ENCODE data around the gene KLK4.

The KLK4 gene, protein sequence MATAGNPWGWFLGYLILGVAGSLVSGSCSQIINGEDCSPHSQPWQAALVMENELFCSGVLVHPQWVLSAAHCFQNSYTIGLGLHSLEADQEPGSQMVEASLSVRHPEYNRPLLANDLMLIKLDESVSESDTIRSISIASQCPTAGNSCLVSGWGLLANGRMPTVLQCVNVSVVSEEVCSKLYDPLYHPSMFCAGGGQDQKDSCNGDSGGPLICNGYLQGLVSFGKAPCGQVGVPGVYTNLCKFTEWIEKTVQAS

DNA sequence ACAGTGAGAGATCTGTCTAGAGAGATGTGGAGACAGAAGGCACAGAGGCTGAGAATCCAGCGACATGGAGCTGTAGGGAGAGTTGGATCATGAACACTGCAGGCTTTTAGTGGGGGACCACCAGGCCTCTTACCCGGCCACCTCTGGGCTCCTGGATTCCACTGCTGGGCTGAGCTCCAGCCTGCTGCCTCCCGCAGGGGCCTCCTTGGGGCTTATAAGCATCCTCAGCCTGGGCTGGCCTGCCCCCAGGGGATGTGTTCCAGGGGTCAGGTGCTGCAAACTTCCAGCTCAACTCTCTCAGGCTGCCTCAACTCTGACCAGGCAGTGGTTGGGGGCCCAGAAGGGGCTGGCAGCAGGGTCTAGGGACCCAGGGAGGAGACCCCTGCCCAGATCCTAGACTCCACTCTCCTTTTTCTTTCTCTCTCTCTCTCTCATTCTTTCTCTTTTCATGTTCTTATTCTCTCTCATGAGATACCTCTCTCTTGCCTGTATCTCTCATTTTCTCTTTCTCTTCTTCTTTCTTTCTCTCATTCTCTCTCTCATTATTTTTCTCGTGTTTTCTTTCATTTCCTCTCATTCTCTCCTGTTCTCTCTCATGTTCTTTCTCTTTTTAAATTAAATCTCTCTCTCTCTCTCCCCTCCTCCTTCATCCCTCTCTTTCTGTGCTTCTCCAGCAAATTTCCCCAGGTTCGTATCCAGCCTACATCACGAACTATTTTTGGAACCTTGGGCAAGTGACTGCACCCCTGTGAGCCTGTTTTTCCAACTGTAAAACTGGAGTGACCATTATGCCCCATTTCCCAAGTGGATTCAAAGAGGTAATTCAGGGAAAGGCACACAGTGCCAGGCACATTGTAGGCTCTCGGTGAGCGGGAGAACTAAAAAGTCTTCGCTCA is at the start of gene KLK4:
KLK4 (minus strand) TSS at position 190 of the 896 bp plus-strand sequence. CDS start 657 bp downstream, outside the sequence.
- no peak for DNase-seq (ENCODE audit: low read depth in 2 of 2)

DNA sequence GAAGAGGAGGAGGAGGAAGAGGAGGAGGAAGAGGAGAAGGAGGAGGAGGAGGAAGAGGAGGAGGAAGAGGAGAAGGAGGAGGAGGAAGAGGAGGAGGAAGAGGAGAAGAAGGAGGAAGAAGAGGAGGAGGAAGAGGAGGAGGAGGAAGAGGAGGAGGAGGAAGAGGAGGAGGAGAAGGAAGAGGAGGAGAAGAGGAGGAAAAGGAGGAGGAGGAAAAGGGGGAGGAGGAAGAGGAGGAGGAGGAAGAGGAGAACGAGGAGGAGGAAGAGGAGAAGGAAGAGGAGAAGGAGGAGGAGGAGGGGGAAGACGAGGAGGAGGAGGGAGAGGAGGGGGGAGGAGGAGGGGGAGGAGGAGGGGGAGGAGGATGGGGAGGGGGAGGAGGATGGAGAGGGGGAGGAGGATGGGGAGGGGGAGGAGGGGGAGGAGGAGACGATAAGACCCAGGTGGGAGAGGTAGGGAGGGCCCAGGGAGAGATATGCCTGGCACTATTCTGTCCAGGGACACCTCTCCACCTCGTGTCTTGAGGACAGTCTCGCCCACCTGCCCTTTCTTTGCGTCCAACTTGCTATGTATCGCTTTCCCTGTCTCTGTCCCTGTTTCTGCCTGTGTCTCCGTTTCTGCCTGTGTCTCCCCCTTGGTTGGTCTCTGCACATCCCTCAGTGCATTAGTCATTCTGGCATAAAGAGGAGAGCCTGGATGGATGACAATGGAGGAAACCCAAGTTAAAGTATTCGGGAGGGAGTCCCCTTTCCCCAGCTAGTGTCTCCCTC is 48.7 kb upstream of the KLK4 start:
- no peak for DNase-seq (ENCODE audit: low read depth in 2 of 2)

DNA sequence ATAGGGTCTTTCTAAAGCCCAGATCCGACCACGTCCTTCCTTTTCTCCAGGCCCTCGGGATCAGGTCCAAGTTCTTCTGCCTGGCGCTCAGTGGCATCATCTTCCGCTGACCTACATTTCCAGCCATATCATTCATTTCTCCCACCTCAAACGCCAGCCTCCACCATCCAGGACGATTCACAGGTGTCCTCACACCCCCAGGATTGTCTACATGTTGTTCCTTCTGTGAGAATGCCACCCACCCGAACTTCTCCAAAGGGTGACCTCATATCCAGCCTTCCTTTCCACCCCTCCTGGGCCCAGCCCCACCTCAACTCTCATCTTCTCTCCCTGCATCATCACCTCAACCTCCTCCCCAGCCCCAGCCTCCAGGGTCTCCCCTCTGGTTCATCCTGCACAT is 46.4 kb upstream of the KLK4 start:
- DNase-seq (ENCODE audit: low read depth in 2 of 2), result no peak

DNA sequence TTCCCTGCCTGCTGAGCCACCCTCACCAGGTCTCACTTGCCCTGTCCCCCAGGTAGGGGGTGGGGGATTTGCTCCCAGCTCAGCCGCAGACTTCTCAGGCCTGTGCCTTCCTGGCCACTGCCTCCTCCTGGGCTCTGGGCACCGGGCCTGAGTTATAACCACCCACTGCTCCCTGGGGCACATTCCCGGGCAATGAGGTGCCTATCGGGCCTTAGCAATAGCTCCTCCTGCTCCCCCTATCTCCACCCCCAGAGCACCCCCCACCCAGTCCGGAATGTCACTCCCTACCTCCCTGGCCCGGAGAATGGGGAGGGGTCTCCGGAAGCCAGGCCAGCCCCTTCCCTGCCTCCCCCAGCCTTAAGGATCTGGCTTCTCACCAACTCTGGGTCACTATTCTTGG is 41.7 kb upstream of the KLK4 start, which contains the start of gene KLK5:
KLK5 (minus strand) TSS at position 129 of the 400 bp plus-strand sequence. CDS start 381 bp downstream, outside the sequence.
- no peak for DNase-seq (ENCODE audit: low read depth in 2 of 2)

DNA sequence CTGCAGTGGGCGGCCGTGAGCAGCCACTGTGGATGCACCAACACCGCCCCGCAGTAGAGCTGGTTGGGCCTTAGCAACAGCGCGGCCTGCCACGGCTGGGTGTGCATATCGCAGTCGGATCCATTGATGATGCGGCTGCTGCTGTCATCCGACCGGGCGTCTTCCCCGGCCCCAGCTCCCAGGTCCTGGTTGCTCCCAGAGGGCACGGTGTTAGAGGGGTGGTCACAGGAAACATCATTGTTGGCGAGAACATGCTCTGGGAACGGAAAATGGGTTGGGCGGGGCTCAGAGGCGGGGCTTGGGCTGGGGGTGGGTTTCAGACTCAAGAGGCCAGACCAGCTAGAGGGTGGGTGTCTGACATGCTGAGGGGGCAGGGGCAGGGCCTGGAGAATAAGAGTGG is 38.7 kb upstream of the KLK4 start:
- no peak for DNase-seq (ENCODE audit: low read depth in 2 of 2)

DNA sequence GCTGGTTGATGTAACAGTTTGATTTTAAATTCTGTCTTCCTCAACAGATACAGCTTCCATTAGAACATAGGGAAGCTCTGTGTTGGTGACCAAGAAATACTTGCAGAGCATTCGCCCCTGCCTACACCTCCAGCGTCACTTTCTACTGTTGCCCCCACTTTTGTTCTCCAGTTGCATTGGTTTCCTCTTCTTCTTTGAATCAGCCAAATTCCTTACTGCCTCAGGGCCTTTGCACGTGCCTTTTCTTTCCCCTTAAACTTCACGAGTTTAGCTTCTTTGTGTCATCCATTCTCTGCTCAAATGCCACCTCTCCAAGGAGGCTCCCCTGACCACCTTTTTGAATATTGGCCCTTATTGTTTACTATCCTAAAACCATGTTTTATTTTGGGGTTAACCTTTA is 35.9 kb upstream of the KLK4 start:
- no peak for DNase-seq (ENCODE audit: low read depth in 2 of 2)

DNA sequence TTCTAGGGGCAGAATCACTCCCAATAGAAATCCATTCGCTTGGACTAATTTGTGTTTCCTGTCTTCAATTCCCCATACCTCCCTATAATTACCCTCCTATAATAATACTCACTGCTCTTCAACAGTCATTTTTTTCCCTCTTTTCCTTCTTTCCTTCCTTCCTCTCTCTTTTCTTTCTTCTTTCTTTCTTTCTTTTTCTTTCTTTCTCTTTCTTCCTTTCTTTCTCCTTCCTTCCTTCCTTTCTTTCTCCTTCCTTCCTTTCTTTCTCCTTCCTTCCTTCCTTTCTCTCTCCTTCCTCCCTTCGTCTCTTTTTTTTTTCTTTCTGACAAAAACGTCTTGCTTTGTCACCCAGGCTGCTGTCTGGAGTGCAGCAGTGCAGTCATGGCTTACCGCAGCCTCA is 33.6 kb upstream of the KLK4 start:
- no peak for DNase-seq (ENCODE audit: low read depth in 2 of 2)

DNA sequence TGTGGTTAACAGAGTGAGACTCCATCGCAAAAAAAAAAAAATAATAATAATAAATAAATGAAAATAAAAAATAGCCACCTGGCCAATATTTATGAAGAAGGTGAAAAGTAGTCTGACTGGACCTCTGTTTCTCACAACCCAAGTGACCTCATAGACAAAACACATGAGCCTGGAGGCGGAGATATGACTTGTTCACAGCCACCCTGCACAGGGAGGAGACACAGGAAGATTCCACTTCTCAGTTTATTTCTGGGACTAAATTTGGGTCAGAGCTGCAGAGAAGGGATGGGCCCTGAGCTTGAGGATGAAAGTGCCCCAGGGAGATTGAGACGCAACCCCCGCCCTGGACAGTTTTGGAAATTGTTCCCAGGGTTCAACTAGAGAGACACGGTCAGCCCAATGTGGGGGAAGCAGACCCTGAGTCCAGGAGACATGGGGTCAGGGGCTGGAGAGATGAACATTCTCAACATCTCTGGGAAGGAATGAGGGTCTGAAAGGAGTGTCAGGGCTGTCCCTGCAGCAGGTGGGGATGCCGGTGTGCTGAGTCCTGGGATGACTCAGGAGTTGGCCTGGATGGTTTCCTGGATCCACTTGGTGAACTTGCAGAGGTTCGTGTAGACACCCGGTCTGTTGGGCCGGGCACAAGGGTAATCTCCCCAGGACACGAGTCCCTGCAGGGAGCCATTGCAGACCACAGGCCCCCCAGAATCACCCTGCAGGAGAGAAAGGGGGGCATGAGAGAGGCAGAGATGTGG is 32.1 kb upstream of the KLK4 start:
- no peak for DNase-seq (ENCODE audit: low read depth in 2 of 2)

DNA sequence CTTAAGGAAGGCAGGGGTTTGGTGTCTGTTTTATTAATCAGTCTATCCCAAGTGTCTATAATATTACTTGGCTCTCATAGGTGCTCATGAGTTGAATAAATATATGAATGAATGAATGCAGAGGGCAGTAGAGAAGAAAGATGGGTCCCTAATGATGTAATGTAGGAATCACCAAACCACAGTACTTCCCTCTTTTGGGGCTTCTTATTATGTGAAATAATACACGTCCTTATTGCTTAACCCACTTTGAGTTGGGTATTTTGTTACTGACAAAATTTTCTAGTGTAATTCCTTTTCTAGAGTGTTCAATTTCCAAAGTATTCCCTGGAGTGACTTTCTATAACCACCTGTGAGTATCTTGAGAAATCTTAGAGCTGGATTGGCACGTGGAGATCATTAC is 28.4 kb upstream of the KLK4 start:
- DNase-seq (ENCODE audit: low read depth in 2 of 2), result no peak

DNA sequence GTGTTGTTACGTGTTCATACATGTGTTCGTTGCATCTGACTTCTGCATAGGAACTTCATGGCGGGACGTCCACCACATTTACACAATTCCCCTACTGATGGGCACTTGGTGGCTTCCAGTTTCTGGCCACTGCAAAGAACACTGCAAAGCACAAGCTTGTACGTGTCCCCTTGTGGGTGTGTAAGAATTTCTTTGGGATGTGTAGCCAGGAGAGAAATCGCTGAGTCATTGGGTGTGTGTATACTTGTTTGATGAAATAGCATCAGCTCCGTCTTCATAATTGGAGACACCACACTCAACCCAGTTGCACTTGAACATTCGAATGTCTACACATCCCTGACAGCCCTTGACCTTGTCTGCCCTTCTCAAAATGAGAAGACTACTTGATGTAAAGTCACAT is 22.4 kb upstream of the KLK4 start:
- DNase-seq (ENCODE audit: low read depth in 2 of 2), result no peak

DNA sequence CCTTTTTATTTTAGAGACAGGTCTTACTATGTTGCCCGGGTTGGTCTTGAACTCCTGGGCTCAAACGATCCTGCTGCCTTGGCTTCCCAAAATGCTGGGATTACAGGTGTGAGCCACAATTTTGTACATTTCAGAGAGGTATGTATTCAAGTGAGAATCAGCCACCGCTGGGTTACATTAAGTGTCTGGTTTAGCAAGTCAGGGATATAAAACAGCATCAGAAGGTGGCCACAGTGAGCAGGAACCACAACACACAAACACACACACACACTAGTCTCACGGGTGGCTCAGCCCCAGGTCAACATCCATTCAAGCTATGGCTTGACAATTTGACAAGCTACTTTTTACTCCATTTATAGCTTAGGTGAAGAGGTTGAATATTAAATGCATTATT is 21.5 kb upstream of the KLK4 start:
- DNase-seq (ENCODE audit: low read depth in 2 of 2), result no peak

DNA sequence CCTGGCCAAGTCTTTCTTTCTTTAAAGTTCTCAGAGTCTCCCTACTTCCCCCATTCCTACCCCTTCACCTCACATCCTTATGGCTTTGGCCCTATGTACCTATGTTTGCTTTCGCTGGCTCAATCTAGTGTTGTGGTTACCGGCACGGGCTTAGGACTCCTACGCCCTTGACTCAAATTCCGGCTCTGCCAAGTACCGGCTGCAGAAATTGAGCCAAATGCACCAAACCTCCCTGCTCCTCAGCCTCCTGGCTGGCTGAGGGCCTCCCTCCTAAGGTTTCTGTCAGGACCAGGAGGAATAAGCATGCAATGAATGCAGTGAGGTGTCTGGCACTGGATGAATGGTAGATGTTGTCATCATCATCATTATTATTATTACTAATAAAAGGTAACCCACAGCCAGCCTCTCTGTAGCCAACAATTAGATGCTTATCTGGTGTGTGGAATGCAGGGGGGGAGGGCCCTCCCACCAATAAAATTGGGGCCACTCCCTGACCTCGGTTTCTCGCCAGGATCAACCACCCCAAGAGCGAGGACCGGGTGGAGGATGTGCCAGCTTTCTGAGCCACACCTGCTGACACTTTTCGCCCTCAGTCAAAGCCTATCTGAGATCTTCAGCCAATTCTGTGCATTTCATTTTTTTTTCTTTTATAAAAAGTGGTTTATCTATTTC is 21.0 kb upstream of the KLK4 start:
- no peak for DNase-seq (ENCODE audit: low read depth in 2 of 2)

DNA sequence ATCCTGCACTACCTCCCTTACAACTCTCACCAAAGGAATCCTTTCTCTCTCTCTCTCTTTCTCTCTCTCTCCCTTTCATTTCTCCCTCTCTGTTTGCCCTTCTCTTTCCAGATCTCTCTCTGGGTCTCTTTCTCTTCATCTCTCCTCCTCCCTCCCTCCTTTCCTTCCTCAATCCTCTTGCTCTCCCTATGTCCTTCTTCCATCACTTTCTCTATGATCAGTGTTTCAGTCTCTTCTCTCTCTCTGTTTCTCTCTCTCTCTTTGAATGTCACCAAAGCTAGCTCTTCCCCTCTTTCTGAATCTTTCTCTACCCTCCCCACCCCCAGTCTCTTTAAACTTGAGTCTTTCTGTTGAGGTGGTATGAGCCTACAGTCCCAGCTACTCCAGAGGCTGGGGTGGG is 19.8 kb upstream of the KLK4 start:
- no peak for DNase-seq (ENCODE audit: low read depth in 2 of 2)

DNA sequence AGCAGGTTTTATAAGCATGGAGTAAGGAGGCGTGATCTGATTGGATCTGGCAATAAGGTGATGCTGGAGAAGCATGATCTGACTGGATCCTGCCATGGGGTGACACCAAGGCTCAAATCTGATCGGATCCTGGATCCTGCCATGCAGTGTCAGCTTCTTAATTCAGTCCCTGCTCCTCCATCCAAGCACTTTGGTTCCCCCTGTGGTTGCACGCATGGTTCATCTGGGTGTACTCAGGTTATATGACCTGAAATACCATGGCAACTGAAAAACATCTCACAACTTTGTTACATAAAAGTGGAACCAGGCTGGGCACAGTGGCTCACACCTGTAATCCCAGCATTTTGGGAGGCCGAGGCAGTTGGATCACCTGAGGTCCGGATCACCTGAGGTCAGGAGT is 17.6 kb upstream of the KLK4 start:
- DNase-seq (ENCODE audit: low read depth in 2 of 2), result no peak

DNA sequence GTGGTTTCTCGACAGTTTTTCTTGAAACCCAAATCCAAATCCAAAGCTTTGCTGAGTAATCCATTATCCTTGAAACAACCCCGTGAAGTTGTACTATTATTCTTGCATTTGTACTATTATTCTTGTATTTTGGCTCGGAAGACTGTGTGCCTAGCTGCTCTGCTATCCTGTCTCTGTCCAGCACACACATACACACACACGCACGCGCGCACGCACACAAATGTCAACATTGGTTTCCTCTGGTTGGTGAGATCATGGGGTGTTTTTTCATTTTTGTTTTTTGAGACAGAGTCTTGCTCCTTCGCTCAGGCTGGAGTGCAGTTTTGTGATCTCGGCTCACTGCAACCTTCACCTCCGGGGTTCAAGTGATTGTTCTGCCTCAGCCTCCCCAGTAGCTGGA is 14.9 kb upstream of the KLK4 start:
- no peak for DNase-seq (ENCODE audit: low read depth in 2 of 2)

DNA sequence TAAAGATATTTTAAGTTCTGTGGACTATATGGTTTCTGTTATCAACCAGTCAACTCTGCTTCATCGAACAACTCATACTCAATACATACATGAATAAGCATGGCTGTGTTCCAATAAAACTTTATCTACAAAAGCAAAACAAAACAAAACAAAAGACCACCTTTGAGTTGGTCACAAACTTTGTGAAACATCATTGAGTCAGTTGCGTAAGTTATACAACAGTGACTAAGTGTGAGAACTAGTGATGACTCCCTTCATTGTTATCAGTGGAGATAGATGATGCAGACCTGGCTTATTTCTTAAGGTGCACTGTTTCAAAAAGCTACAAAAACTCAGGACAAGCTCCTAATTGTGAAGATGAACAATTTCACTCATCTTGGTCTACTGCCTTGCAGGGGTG is 14.5 kb upstream of the KLK4 start:
- DNase-seq (ENCODE audit: low read depth in 2 of 2), result no peak

DNA sequence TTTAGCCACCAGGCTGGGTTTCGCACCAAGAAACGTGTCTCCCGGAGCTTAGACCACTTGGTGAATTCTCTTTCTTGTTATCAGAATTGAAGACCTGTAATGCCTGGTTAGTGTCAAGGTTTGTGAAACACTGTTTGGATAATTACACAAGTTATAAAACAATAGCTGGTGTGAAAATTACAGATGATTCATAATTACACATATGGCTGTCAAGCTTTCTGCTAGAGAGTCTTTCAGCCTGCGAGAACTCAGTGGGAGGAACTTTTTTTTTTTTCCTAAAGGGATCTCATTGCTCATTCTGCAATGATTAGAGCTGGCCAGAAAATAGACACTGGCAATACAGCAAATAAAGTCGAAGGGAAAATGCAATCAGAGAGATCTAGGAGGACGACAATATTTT is 13.4 kb upstream of the KLK4 start:
- DNase-seq (ENCODE audit: low read depth in 2 of 2), result no peak

DNA sequence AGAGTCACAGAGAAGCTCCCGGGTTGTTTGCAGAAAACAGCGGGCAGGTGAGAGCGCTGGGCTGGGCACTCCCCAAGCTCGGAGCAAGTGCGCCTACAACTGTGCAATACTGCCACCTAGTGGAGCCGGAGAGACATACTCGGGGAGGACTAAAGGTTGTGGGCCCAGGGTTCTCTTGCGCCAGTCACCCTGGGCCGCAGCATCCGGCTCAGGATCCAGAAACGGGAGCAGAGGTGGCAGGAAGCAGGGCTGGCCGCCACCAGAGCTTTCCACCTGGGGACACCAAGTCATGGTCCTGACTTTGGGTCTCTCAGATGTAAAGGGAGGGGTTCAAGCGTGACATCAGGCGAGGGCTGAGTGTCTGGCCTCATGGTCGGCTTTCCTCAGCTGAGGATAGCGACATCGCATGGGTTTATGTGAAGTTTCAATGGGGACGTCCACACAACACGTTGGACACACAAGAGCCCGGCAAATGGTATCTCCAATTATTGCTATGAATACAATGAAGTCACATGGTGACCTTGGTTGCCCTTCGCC is 11.2 kb upstream of the KLK4 start:
- DNase-seq (ENCODE audit: low read depth in 2 of 2), result peak; percentile 47 to 57

DNA sequence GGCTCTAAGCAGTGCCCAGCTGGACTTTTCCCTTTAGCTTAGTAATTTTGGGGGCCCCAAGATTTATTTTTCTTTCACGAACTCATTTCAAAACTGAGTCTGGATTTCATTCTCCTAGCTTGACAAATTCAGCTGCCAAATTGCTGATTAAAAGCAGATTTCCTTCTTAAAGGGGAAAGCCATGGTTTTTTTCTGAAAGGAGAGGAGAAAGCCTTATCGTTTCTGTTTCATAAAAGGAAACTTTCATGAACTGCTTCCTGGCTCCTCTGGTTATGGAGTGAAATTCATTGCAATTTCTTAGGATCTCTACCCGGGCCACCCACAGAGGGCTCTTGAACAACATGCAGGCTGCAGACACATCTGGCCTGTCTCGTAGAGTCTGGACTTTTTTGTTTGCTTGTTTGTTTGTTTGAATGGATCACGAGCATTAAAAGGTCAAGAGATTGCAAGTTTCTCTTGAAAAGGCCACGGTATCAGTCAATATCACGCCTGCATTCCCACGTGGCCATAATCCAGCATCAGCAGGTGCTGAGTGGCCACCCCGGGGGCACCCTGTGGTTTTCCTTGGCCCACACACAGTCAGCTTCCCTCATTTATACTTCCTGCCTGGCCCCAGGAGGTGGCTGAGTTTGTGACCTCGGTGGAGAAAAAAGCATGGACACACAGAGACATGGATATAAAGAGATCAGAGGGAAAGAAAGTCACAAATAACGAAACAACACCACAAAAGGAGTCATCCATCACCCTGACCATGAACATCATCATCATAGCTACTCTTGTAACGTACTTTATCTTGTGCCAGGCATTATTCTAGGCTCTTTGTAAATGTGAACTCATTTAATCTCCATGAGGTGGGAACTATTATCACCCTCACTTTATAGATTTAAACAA is 10.5 kb upstream of the KLK4 start:
- DNase-seq (ENCODE audit: low read depth in 2 of 2), result no peak

DNA sequence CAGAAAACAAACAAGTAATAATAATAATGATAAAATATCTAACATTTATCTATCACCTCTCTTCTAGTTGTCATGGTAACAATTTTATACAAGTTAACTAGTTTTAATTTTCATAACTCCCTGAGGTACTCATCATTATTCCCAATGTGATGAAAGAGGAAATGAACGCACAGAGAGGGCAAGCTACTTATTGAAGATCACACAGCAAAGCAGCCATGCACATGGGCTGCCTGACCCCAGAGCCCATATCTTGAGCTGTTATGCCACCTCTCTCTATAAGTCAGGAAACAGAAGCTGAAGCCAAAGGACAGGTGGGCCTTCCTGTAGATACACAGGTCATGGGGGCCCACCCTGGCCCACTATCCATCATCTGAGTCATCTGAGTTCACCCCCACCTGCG is 4.9 kb upstream of the KLK4 start:
- DNase-seq (ENCODE audit: low read depth in 2 of 2), result no peak
